NCI-H2227 treated with DMSO at 0.1 percent for 48 hours (cell line): ENCODE data around the gene NFYA.
A peak's percentile ranks its signal among the peaks of the same experiment; 100 is the strongest.
"Not testable (repeated sequence)": the region's sequence is repeated elsewhere in the genome, so short reads cannot be mapped to it uniquely, and the experiment has no call there.

ENCODE experiments used
- DNase-seq: peaks from one replicate; lab custom pipeline; 2025; lab: John Stamatoyannopoulos, UW

Gene NFYA

GRCh38 chr6:41073968-41074691 lies 1.4 kb downstream of the NFYA start:
- DNase-seq = peak; percentile 14

DNA sequence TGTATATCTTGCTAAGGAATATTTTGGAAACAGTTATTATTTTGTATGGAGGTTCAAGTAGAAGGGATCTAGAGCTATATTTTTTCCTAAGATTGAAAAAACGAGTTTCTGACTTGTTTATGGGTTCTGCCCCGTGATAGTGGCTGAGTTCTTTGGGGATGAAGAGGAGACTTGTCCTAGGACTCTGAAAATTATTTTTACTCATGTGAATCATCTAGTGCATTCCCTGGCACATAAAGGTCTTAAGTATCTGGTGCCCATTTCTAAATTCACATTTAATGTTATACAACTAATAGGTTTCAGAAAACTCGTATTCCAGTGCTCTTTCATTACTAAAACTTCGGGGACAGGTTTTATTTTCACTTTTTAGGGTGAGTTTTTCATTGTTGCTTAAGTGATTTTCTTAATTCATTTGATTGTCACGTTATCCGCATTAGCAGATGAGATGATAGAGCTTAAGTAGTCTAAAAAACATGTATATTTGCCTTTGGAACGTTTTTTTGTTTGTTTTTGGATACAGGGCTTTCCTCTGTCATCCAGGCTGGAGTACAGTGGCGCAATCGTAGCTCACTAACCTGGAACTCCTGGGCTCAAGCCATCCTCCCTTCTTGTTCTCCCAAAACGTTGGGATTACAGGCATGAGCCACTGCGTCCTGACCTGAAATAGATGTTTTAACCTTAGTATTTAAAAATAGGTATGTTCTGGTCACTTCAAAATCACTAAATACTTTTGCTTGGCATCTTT lies 2.1 kb downstream of the NFYA start:
- DNase-seq = no peak

DNA sequence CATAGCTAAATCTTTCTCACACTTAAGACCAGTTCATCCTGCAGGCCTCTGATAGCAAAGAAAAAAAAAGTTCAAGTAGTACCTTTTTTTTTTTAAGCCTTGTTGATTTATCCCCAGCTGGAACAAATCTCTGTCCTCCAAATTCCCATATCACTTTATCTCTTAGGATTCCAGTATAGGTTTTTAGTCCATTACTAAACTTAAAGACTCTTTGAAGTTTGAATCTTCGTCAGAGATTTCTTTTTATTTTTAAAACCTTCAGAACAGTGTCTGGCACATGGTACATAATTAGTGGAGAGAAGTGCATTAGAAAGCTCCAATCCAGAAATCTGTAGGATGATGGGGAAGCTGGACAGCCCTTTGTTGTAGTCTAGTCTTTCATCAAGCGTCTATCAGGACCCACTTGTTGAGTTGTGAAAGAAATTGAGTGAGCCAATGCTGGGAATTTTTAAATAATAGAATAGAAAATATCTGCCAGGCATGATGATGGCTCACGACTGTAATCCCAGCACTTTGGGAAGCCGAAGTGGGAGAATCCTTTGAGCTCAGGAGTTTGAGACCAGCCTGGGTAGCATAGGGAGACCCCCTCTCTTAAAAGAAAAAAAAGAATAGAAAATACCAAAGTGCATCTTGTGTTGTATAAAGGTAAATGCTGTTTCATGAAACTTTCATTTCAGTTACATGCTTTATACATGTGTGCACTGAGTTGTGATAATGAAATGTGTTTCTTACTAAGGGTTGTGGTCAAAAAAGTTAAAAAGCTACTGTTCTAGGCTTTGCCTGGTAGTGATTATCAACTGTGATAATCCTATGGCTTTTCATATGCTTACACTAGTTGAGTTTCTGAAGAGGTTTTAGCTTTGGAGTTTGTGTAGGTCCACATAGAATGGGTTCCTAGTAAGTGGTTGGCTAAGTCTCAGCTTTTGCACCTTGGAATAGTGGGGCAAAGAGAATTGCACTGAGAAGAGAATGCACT lies 3.2 kb downstream of the NFYA start:
- DNase-seq = no peak

- no peak for DNase-seq
Observed at GRCh38 chr6:41077536-41077935, 4.8 kb downstream of the NFYA start.

GRCh38 chr6:41078101-41078500 lies 5.3 kb downstream of the NFYA start:
- DNase-seq = no peak

DNA sequence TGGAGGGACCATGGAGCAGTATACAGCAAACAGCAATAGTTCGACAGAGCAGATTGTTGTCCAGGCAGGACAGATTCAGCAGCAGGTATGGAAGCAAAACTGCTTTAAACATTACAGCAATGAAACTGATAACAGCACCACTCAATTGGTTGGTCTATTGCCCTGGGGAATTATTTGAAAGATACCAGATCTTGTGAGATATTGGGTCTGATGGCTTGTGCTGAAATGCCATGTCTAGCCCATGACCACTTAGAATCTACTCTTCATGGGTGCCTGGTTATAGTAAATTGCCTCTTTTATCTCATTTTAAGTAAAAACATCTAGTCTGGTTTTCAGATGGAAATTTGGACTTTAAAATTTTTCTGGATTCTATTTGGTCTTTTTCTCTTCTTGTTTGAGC lies 6.3 kb downstream of the NFYA start:
- DNase-seq = no peak

- DNase-seq = no peak
Observed at GRCh38 chr6:41080621-41081020, 7.8 kb downstream of the NFYA start.

DNA sequence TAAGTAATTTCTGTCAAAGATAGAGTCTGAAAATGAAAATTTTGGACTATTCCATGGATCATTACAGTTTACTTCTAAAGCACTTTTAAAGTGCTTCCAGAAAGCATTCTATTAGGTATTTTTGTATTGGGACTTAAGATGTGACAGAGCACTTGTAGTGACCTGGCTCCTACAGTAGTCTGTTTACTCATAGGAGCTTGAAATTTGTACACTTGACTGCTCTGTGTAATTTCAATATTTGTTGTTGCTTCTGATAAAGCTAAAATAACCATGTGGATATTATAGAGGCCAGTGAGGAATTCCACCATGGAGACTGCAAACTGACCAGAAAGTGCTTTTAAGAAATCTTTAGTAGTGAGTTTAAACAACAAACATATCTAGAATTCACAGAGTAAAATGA lies 10.3 kb downstream of the NFYA start:
- no peak for DNase-seq

DNA sequence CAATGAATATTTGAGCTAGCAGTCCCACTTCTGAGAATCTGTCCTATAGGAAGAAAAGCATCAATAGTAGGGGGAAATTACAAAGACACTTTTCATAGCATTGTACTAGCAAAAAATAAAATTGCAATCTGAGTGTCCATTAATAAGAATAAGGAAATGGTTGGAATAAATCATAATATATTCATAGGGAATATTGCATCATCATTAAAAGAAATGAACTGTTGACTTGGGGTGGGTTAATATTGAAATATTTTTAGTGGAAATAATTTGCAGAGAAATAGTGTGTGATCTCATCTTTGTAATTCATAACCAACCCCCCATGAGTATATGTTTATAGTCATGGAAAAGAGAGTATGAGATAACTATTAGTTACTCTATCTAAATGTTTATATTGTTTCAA lies 12.4 kb downstream of the NFYA start:
- DNase-seq = no peak

DNA sequence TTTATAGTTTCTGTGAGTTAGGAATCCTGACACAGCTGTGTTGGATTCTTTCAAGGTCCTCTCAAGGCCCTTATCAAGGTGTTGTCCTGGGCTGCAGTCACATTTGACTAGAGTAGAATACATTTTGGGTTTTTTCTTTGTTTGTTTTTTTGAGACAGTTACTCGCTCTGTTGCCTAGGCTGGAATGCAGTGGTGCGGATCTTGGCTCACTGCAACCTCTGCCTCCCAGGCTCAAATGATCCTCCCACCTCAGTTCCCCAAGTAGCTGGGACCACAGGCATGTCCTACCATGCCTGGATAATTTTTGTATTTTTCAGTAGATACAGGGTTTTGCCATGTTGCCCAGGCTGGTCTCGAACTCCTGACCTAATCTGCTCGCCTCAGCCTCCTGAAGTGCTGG lies 15.7 kb downstream of the NFYA start:
- DNase-seq = no peak

- no peak for DNase-seq
Observed at GRCh38 chr6:41090841-41091761, 18.3 kb downstream of the NFYA start.

DNA sequence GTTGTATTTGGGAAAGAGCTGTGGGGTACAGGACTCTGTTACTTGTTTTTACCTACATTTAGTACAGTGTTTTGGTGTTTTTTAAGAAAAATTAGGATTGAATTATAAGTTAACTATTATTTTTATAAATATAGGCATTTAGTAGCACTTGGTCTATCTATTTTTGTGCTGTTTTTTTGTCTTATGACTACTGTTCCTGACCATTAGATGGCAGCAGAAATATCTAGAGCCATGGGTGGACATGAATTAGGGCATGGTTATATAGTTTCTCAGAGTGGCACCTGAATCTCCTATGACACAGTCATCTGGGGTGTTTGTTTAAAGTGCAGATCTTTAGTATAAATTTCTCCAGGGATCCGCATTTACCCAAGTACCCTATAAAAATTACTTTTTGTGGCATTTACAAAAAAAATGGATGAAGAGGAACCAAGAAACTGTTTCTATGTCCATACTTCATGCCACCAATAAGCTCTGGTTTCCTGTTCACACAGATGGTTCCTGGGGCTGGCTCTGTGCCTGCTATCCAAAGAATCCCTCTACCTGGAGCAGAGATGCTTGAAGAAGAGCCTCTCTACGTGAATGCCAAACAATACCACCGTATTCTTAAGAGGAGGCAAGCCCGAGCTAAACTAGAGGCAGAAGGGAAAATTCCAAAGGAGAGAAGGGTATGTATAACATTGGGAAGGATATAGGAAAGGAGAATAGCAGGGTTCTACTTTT lies 19.8 kb downstream of the NFYA start:
- DNase-seq = peak; percentile 30

DNA sequence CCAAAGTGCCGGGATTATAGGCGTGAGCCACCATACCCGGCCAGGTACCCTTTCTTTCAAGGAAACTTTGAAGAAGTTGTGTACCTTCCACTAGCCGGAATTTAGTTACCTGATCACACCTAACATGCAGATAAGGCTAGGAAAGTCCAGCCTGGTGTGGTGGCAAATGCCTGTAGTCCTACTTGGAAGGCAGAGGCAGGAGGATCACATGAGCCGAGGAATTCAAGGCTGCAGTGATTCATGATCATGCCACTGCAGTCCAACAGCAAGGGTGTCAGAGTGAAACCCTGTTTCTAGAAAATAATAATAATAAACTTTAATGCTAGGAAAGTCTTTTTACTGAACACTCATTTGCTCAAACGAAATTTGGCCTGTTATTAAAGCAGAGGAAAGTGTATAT lies 21.0 kb downstream of the NFYA start:
- DNase-seq = no peak

- no peak for DNase-seq
Observed at GRCh38 chr6:41097467-41098090, 24.8 kb downstream of the NFYA start.

GRCh38 chr6:41098366-41098765 lies 25.6 kb downstream of the NFYA start:
- no peak for DNase-seq

GRCh38 chr6:41100871-41101287 lies 28.1 kb downstream of the NFYA start:
- no peak for DNase-seq

DNA sequence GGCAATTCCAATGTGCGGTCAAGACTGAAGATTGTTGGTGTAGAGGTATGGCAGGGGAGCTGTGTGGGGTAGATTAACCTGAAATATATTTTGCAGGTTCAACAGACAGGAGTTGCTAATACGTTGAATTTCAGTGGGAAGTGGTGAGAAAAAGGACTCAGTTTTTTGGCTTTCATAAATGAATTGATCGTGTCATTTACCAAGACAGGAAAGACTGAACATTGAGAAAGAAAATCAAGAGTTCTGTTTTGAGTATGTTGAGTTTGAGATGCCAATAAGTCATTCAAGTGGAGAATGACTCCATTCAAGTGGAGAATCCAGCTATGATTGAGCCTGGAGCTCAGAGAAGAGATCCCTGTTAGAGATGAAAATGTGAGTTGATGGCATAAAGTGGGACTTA lies 31.1 kb downstream of the NFYA start:
- no peak for DNase-seq

GRCh38 chr6:41111017-41111416 lies 38.2 kb downstream of the NFYA start:
- no peak for DNase-seq

- not testable (repeated sequence) for DNase-seq
Observed at GRCh38 chr6:41115027-41115426, 42.3 kb downstream of the NFYA start.

DNA sequence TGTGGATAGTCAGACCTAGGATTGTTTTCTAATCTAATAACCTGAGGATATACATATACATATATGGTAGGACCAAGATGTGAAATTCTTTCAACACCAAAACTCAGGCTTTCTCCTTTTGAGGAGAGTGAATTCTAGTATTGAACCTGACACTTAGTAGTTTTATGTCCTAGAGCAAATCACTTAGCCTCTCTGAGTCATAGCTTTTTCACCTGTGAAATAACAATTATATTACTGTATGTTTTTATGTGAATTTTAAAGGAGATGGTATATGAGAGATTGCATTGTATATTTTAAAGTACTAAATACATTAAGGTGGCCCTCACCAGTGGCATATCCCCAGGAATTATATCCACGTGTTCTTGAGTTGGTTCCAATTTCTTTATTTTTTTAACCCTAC lies 46.7 kb downstream of the NFYA start:
- no peak for DNase-seq
